ENCODE data around the gene BLVRB.
"Not testable (repeated sequence)": the region's sequence is repeated elsewhere in the genome, so short reads cannot be mapped to it uniquely, and the experiment has no call there.

The BLVRB gene
- total RNA-seq = 89.0 to 371 (median 203) reads per million in 17 experiments

- DNase-seq = peak; percentile 100
These were observed at the start of gene BLVRB for GRCh38 chr19:40465557-40466218. Gene BLVRB, minus strand, starts transcription at chr19:40465745. Its CDS starts 57 bp downstream, at chr19:40465688.

- DNase-seq = no peak
These were observed 48.3 kb upstream of the BLVRB start for GRCh38 chr19:40513741-40514315.

GRCh38 chr19:40513345-40513678 lies 47.8 kb upstream of the BLVRB start:
- DNase-seq = no peak

- peak in 3 of 4 experiments; percentile 12 to 53 (median 33) for DNase-seq
These were observed 47.2 kb upstream of the BLVRB start for GRCh38 chr19:40512473-40513344.

- DNase-seq = no peak
These were observed 46.5 kb upstream of the BLVRB start for GRCh38 chr19:40512110-40512472.

- no peak for DNase-seq
These were observed 45.9 kb upstream of the BLVRB start for GRCh38 chr19:40511487-40511886.

- DNase-seq = no peak
These were observed 45.1 kb upstream of the BLVRB start for GRCh38 chr19:40510526-40511115.

- no peak for DNase-seq
These were observed 43.3 kb upstream of the BLVRB start for GRCh38 chr19:40508739-40509260.

GRCh38 chr19:40507892-40508291 lies 42.3 kb upstream of the BLVRB start:
- DNase-seq = no peak

- DNase-seq = no peak
These were observed 40.6 kb upstream of the BLVRB start for GRCh38 chr19:40506099-40506498.

GRCh38 chr19:40503320-40503695 lies 37.8 kb upstream of the BLVRB start:
- DNase-seq = no peak

- DNase-seq = no peak
These were observed 37.2 kb upstream of the BLVRB start for GRCh38 chr19:40502647-40503319.

GRCh38 chr19:40502081-40502480 lies 36.5 kb upstream of the BLVRB start:
- DNase-seq = no peak

- no peak for DNase-seq
These were observed 36.1 kb upstream of the BLVRB start for GRCh38 chr19:40501599-40501998.

- not testable (repeated sequence) for DNase-seq
These were observed 35.4 kb upstream of the BLVRB start for GRCh38 chr19:40500678-40501530.

- DNase-seq = no peak
These were observed 33.8 kb upstream of the BLVRB start for GRCh38 chr19:40499320-40499719.

GRCh38 chr19:40497214-40497613 lies 31.7 kb upstream of the BLVRB start:
- no peak for DNase-seq

GRCh38 chr19:40494191-40494838 lies 28.8 kb upstream of the BLVRB start:
- no peak for DNase-seq

GRCh38 chr19:40493778-40494177 lies 28.2 kb upstream of the BLVRB start:
- DNase-seq = no peak

GRCh38 chr19:40492274-40492673 lies 26.7 kb upstream of the BLVRB start:
- no peak for DNase-seq

GRCh38 chr19:40489882-40490230 lies 24.3 kb upstream of the BLVRB start:
- no peak for DNase-seq
